Inflammatory macrophage (primary cell): ENCODE data around the gene ARHGAP23.
"Not testable (repeated sequence)": the region's sequence is repeated elsewhere in the genome, so short reads cannot be mapped to it uniquely, and the experiment has no call there.

Experiments used
- DNase-seq, 2 donors: peaks; one replicate each; pipeline ENCODE4 v3.0.0-alpha.2; 2020 to 2022

ARHGAP23 gene

GRCh38 chr17:38463451-38463858 lies 35.2 kb downstream of the ARHGAP23 start:
- DNase-seq = no peak

- DNase-seq = no peak
Measured at GRCh38 chr17:38464251-38464722, 36.0 kb downstream of the ARHGAP23 start.

- no peak for DNase-seq
Measured at GRCh38 chr17:38464723-38465390, 36.6 kb downstream of the ARHGAP23 start.

- DNase-seq = no peak
Measured at GRCh38 chr17:38465391-38466345, 37.4 kb downstream of the ARHGAP23 start.

- DNase-seq = no peak
Measured at GRCh38 chr17:38466346-38467315, 38.4 kb downstream of the ARHGAP23 start.

- DNase-seq = no peak
Measured at GRCh38 chr17:38467491-38467890, 39.2 kb downstream of the ARHGAP23 start.

GRCh38 chr17:38469875-38470274 lies 41.6 kb downstream of the ARHGAP23 start:
- no peak for DNase-seq

- DNase-seq = peak in 1 of 2 donors; percentile 3
Measured at GRCh38 chr17:38471253-38471652, 43.0 kb downstream of the ARHGAP23 start.

- peak in 1 of 2 donors; percentile 5 for DNase-seq
Measured at GRCh38 chr17:38474666-38475065, 46.4 kb downstream of the ARHGAP23 start.

GRCh38 chr17:38476549-38476948 lies 48.3 kb downstream of the ARHGAP23 start:
- DNase-seq = no peak

GRCh38 chr17:38477417-38477816 lies 49.2 kb downstream of the ARHGAP23 start:
- DNase-seq = not testable (repeated sequence)

- not testable (repeated sequence) for DNase-seq
Measured at GRCh38 chr17:38477951-38478350, 49.7 kb downstream of the ARHGAP23 start.

GRCh38 chr17:38478667-38479066 lies 50.4 kb downstream of the ARHGAP23 start:
- not testable (repeated sequence) for DNase-seq

GRCh38 chr17:38482039-38482699 lies 53.9 kb downstream of the ARHGAP23 start:
- DNase-seq = not testable (repeated sequence)

GRCh38 chr17:38482700-38483043 lies 54.4 kb downstream of the ARHGAP23 start:
- DNase-seq = not testable (repeated sequence)

- peak; percentile 77 to 78 for DNase-seq
Measured at GRCh38 chr17:38484242-38485145, 56.2 kb downstream of the ARHGAP23 start.

GRCh38 chr17:38485146-38485468 lies 56.8 kb downstream of the ARHGAP23 start:
- no peak for DNase-seq

GRCh38 chr17:38485681-38486298 lies 57.5 kb downstream of the ARHGAP23 start:
- DNase-seq = not testable (repeated sequence)

GRCh38 chr17:38489774-38490173 lies 61.5 kb downstream of the ARHGAP23 start:
- DNase-seq = not testable (repeated sequence)

GRCh38 chr17:38491346-38492066 lies 63.2 kb downstream of the ARHGAP23 start:
- not testable (repeated sequence) for DNase-seq
